PFSK-1 (cell line): ENCODE data around the gene LGR4.

ENCODE experiments used
- FOXP2 ChIP-seq: optimal IDR thresholded peaks from 2 replicates; pipeline ENCODE3; 2011; ENCODE audit warnings: borderline replicate concordance, control low read depth, inconsistent platforms; ENCODE audit not compliant: insufficient read depth; ENCODE audit errors: extremely low read length, extremely low read depth
- POLR2AphosphoS5 ChIP-seq: IDR thresholded peaks from 2 replicates; pipeline ENCODE4 v1.6.1; 2012; ENCODE audit warnings: low read depth, mild to moderate bottlenecking, control low read depth, low read length, moderate library complexity
- REST ChIP-seq, 2 experiments: IDR thresholded peaks; 2 replicates each; pipeline versions ENCODE4 v1.6.1 to v1.8.0; 2011 to 2012; ENCODE audit warnings: low read depth in 2 of 2, low read length in 2 of 2, control low read depth in 1 of 2, inconsistent platforms in 1 of 2, mild to moderate bottlenecking in 1 of 2, moderate library complexity in 1 of 2; ENCODE audit not compliant: insufficient read depth in 1 of 2
- SIN3A ChIP-seq: IDR thresholded peaks from 2 replicates; pipeline ENCODE4 v1.6.1; 2012; ENCODE audit warnings: mild to moderate bottlenecking, low read length, moderate library complexity, borderline replicate concordance; ENCODE audit not compliant: insufficient read depth
- TAF1 ChIP-seq: IDR thresholded peaks from 2 replicates; pipeline ENCODE4 v1.6.1; 2012; ENCODE audit warnings: low read length, control low read depth, borderline replicate concordance; ENCODE audit not compliant: insufficient read depth

The LGR4 gene

GRCh38 chr11:27330633-27331270, 141.8 kb downstream of the LGR4 start:
- TF ChIP-seq TAF1 (no peak), FOXP2 (no peak), SIN3A (no peak)

DNA sequence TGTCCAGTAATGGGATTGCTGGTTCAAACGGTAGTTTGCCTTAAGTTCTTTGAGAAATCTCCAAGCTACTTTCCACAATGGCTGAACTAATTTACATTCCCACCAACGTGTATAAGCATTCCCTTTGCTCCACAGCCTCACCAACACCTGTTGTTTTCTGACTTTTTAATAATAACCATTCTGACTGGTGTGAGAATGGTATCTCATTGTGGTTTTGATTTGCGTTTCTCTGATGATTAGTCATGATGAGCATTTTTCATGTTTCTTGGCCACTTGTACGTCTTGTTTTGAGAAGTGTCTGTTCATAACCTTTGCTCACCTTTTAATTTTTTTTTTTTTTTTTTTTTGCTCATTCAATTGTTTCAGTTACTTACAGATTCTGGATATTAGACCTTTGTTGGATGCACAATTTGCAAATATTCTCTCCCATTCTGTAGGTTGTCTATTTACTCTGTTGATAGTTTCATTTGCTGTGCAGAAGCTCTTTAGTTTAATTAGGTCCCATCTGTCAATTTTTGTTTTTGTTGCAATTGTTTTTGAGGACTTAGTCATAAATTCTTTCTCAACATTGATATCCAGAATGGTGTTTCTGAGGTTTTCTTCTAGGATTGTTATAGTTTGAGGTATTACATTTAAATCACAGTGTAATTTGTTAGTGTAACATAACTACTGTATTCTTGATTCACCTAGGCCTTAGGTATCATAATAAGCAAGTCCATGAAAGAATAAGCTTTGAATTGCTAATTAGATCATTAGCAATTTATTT, 142.5 kb downstream of the LGR4 start:
- TF ChIP-seq REST (IDR thresholded peaks at IDR 0.05; ENCODE audit: insufficient read depth in 1 of 2, low read depth in 2 of 2, low read length in 2 of 2) (no peak), SIN3A (no peak), TAF1 (no peak), POLR2AphosphoS5 (no peak)

GRCh38 chr11:27328614-27329013, 144.0 kb downstream of the LGR4 start:
- TF ChIP-seq TAF1 (no peak), FOXP2 (no peak), SIN3A (no peak), POLR2AphosphoS5 (no peak), REST (IDR thresholded peaks at IDR 0.05; ENCODE audit: insufficient read depth in 1 of 2, low read depth in 2 of 2, low read length in 2 of 2) (no peak)

DNA sequence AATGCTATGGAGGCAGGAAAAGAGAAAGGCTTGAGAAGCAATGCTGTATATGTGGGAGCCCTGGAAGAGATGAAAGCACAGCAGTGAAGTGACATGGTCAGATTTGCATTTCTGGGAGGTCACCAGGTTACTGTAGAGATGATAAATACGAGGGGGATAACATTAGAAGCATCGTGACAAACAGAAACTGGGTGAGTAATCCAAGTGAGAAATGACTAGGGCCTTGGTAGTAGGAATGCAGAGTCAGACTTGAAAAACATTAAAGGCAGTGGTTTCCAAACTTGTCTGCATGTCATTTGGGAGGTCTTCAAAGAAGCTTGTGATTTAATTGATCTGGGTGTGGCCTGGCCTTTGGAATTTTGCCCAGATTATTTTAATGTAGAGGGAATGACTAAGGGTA, 153.5 kb downstream of the LGR4 start:
- TF ChIP-seq POLR2AphosphoS5 (no peak), SIN3A (no peak), REST (IDR thresholded peaks at IDR 0.05; ENCODE audit: insufficient read depth in 1 of 2, low read depth in 2 of 2, low read length in 2 of 2) (no peak), TAF1 (no peak), FOXP2 (no peak)

- no peak for TF ChIP-seq FOXP2
- TF ChIP-seq REST (IDR thresholded peaks at IDR 0.05; ENCODE audit: insufficient read depth in 1 of 2, low read depth in 2 of 2, low read length in 2 of 2): no peak
- TF ChIP-seq POLR2AphosphoS5: no peak
- TF ChIP-seq TAF1: no peak
- no peak for TF ChIP-seq SIN3A
Observed at GRCh38 chr11:27317751-27318150, 154.8 kb downstream of the LGR4 start.
